B cell (primary cell): ENCODE data around the gene EEA1.

Experiments used
- CTCF ChIP-seq: fragments of 200-600 bp; IDR thresholded peaks from one replicate; pipeline ENCODE4 v1.8.0; 2022; ENCODE audit warnings: antibody characterized with exemption, mild to moderate bottlenecking
- EZH2 ChIP-seq: IDR thresholded peaks from 2 replicates; pipeline ENCODE4 v1.6.1; 2012; ENCODE audit warnings: borderline replicate concordance, low read depth, mild to moderate bottlenecking, moderate library complexity, low read length; ENCODE audit not compliant: insufficient read depth, poor library complexity, severe bottlenecking

DNA sequence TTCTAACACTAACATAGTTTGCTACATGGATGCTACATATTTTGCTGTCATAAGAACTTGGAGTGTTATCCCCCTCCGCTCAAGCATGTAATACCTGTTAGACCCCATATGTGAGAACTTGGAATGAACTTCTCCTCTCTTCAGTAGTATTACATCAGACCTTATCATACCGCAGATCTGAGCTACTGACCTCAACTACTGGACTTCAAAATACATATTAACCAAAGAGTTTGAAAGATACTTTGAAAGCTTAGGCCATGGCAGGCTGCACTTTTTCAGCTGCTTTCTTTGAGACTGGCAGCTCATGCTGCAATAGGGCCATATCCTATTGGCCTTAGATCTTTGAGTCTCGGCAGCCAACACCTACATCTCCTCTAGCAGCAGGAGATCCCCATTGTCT is 74.8 kb downstream of the EEA1 start:
- TF ChIP-seq EZH2 (no peak), CTCF (no peak)
